ENCODE measurements around the gene FOXN3.

The FOXN3 gene

GRCh38 chr14:89325299-89325883 lies 91.6 kb downstream of the FOXN3 start:
- DNase-seq: no peak

- DNase-seq: no peak
Measured at GRCh38 chr14:89324501-89325298, 92.3 kb downstream of the FOXN3 start.

- no peak for DNase-seq
Measured at GRCh38 chr14:89320381-89321000, 96.5 kb downstream of the FOXN3 start.

GRCh38 chr14:89319687-89320086 lies 97.3 kb downstream of the FOXN3 start:
- no peak for DNase-seq

- no peak for DNase-seq
Measured at GRCh38 chr14:89317051-89317691, 99.9 kb downstream of the FOXN3 start.

- DNase-seq: no peak
Measured at GRCh38 chr14:89315493-89316470, 101.3 kb downstream of the FOXN3 start.

GRCh38 chr14:89314274-89314673 lies 102.8 kb downstream of the FOXN3 start:
- DNase-seq: no peak

GRCh38 chr14:89312932-89313331 lies 104.1 kb downstream of the FOXN3 start:
- DNase-seq: no peak

GRCh38 chr14:89310211-89310610 lies 106.8 kb downstream of the FOXN3 start:
- DNase-seq: no peak

- no peak for DNase-seq
Measured at GRCh38 chr14:89309670-89310177, 107.3 kb downstream of the FOXN3 start.

GRCh38 chr14:89308232-89308959 lies 108.6 kb downstream of the FOXN3 start:
- DNase-seq: no peak

GRCh38 chr14:89307409-89307808 lies 109.6 kb downstream of the FOXN3 start:
- no peak for DNase-seq

- no peak for DNase-seq
Measured at GRCh38 chr14:89304972-89305703, 111.9 kb downstream of the FOXN3 start.

GRCh38 chr14:89304561-89304960 lies 112.5 kb downstream of the FOXN3 start:
- no peak for DNase-seq

- DNase-seq: no peak
Measured at GRCh38 chr14:89303456-89304435, 113.3 kb downstream of the FOXN3 start.

- no peak for DNase-seq
Measured at GRCh38 chr14:89302396-89302950, 114.6 kb downstream of the FOXN3 start.

- DNase-seq: no peak
Measured at GRCh38 chr14:89299587-89299986, 117.4 kb downstream of the FOXN3 start.

- no peak for DNase-seq
Measured at GRCh38 chr14:89298056-89298834, 118.8 kb downstream of the FOXN3 start.
